Measurements from ENCODE around the gene HMCN2.

Gene HMCN2

DNA sequence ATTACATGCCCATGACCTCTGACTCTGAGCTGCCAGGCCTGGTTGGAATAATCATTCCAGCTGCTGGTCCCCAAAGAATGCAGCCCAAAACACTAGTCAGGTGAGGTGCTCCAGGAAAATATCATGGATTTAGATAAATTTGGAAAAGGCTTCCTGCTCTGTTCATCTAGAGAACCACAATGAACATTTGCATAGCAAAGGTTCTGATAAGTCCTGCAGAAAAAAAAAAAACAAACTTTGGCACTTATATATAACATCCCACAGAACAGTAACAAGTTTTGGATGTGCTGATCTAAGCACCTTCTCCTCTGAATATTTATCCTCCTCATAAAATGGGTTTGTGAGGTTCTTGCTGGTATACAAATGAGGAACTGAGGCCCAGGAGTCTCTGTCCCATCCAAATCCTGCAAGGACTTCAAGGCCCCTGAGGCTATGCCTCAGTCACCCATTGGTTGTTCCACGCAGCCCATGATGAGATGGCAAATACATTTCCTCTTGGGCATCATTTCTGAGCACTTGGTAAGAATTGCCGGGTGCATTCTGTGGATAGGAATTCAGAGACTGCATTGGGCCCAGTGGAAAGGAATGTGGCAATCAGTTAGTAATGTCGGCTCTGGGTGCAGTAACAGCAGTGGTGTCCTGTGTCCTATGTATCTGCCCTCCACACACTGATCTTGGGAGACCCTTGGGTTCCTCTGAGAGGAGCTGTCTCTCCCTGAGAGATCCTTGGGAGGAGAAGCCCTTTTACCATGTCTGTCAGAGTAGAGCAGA lies 105.8 kb downstream of the HMCN2 start:
- DNase-seq: no peak

DNA sequence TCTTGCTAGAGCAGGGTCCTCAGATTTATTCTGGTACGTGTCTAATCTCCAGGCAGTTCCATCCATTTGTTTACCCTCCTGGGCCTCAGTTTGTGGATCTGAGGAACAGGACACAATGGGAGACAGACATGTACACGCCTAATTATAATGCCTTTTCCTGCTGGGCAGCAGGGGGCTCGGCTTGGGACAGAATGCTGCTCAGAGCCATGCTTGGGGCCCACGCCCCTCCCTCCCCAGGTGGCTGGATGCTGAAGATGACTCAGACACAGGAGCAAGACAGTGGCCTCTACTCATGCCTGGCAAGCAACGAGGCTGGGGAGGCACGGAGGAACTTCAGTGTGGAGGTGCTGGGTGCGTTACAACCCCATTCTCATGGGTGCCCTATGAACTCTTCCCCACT lies 106.5 kb downstream of the HMCN2 start:
- DNase-seq: no peak

DNA sequence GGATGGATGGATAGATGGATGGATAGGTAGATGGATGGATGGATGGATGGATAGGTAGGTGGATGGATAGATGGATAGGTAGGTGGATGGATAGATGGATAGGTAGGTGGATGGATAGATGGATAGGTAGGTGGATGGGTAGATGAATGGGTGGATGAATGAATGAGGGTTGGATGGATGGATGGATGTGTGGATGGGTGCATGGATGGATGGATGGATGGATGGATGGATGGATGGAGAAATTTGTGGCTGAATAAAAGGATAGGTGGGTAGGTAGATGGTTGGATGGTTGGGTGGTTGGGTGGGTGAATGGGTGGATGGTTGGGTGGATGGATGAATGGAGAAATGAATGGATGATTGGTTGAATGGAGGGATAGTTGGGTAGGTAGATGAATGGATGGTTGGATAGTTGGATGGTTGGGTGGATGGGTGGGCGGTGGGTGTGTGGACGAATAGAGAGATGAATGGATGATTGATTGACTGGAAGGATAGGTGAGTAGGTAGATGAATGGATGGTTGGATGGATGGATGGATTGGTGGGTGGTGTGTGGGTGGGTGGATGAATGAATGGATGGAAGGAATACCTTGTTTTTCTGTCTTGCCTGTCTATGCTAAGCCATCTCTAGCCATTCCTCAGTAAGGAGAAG lies 108.2 kb downstream of the HMCN2 start:
- no peak for DNase-seq

DNA sequence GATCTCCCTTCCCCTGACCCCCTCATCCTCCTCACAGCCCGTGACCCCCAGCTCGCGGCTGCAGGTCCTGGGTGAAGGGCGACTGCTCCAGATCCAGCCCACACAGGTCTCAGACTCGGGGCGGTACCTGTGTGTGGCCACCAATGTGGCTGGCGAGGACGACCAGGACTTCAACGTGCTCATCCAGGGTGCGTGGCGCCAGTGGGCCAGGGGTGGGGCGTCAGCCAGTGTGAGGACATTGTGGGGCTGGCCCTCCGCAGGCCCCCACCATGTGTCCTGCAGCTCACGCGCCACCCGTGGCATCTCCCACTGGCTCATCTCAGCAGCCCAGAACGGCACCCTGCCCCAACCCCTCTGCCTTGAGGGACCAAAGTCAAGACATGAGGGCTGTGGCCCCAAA lies 112.1 kb downstream of the HMCN2 start:
- no peak for DNase-seq

DNA sequence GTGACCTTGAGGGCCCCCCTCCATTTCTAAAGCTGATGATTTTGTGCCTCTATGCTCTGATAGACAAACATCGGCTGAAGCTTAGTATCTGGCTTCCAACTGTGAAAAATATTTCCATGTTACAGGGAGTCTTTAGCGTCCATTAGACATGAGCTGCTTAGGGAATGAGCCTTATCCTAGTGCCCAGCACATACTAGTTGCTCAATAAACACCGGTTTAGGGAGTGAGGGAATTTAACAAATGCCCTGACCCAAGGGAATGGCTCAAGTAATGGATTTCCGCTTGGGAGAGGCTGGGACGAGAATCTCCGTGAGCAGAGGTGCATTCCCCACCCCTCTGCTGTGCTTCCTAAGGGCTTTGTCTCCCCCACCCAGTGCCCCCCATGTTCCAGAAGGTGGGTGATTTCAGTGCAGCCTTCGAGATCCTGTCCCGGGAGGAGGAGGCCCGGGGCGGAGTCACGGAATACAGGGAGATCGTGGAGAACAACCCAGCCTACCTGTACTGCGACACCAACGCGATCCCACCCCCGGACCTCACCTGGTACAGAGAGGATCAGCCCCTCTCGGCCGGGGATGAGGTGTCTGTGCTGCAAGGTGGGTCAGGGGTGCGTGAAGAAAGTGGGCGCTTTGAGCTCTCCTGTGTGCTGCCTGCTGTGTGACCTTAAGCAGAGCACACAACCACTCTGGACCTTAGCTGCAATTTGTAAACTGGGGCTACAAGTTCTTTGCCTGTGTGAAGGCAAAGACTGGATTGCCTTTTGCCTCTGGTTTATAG lies 113.5 kb downstream of the HMCN2 start:
- DNase-seq: no peak

DNA sequence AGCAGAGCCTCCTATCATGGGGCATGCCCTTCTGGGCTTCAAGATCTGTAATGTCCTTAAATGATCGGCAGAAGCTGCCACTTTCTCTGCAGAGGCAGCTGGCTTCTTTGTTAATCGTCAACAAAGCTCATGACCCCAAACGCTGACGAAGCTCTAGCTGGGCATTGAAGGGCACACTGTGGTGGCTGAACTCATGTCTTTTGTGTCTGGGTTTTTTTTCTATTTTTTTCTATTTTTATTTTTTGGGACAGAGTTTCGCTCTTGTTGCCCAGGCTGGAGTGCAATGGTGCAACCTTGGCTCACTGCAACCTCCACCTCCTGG lies 114.0 kb downstream of the HMCN2 start:
- no peak for DNase-seq

DNA sequence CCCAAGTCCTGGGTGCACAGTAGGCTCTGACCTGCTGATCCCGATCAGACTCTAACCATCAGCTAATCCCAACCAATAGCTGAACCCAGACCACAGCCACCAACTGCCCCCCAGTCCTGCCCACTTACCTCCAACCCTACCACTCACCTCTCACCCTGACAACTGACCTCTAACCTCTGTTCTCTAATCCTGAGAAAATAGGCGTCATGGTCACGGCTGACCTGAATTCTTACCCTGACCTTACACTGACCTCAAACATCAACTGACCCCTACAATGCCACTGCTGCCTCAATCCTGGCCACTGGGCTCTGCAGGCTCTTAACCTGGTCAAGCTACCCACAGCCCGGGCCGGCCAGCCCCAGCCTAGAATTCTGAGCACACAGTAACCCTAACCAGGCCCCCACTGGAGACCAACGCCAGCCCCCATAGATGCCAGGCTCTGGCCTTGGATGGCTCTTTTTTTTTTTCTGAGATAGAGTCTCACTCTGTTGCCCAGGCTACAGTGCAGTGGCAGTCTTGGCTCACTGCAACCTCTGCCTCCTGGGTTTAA lies 115.4 kb downstream of the HMCN2 start:
- no peak for DNase-seq

DNA sequence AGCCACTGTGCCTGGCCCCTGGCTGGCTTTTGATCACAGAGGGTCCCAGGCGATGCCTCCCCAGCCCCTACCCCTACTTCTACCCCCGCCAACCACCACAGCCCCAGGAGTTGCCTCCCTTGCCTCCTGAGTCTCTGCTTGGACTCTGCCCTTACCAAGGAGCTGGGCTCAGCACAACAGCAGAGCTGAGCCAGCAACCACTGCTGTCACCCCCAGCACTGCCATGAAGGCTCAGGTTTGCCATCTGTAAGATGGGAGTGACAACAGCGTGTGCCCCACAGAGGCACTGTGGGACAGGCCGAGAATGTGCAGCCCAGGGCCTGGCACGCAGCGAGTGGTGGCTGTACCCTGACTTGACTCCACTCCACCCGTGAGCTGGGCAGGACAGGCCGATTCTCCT lies 116.1 kb downstream of the HMCN2 start:
- DNase-seq: no peak

DNA sequence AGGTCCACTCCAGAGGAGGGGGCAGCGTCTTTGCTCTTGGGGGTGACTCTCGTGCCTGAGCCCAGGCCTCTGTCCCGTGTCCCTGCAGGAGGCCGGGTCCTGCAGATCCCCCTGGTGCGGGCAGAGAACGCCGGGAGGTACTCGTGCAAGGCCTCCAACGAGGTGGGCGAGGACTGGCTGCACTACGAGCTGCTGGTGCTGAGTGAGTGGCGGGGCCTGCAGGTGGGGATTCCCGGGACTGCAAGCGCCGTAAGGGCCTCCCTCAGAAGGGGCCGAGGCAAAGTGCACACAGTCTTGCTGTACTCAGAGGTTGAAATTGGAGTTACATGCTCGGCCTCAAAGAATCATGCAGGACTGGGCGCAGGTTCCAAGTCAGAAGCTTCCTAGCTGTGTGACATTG lies 116.5 kb downstream of the HMCN2 start:
- no peak for DNase-seq

DNA sequence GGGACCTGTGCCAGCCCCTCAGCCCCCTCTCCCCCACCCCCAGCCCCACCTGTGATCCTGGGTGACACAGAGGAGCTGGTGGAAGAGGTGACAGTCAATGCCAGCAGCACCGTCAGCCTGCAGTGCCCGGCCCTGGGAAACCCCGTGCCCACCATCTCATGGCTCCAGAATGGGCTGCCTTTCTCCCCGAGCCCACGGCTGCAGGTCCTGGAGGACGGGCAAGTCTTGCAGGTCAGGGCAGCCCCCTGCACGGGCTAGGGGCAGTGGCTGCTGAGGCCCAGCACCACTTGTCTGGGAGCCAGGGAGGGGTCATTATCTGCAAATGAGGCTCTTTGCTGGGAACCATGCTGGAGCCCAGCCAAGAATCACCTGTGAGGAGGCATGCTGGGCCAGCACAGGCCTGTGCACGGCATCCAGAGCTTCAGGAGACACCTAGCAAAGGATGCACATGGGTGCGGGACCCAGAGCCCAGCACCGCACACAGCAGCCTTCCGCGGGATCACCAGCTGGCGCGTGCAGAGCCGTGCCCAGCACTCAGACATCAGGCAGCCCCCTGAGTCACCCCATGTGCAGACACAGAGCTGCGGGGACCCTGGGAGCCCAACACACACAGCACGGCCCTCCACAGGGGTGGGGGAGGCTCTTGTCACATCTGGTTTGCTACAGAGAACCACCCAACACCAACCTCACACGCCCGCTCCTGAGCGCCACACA lies 117.2 kb downstream of the HMCN2 start:
- no peak for DNase-seq

DNA sequence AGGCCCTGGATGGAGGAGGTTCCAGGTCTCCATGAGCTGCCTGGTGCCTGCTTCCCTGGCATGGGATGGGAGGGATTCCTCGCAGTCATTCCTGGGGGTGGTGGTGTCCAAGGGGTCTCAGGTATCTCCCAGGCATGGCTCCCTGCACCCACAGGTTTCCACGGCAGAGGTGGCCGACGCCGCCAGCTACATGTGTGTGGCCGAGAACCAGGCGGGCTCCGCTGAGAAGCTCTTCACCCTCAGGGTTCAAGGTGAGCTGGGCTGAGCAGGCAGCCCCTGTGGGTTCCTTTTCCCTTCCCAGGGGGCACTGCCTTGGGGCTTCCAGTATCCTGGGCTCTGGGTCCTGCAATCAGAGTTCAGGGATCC lies 117.8 kb downstream of the HMCN2 start:
- no peak for DNase-seq

DNA sequence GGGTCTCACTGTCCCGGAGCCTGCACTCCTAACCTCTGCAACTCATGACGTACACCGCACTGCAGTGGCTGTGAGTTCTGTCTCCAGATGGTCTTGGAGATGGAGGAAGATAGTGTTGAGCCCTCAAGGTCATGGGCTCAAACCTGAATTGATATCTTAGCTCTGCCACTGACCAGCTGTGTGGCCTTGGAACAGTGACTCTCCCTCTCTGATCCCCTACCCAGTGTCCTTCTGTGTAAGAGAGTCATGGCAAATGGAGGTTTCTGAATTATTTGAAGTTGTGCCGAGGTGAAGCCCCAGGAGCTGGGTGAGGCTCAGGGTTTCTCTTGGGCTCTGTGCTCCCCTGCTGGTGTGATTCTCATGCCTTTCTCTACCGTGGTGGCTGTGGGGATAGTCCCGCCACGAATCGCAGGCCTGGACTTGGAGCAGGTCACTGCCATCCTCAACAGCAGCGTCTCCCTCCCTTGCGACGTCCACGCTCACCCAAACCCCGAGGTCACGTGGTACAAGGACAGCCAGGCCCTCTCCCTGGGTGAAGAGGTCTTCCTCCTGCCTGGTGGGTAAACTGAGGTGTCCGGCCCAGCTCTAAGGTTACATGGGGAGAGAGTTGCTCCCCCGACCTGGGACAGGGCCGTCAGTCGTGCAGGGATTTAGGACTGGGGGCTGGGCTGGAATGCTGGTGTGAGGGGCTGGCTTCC lies 118.6 kb downstream of the HMCN2 start:
- no peak for DNase-seq

DNA sequence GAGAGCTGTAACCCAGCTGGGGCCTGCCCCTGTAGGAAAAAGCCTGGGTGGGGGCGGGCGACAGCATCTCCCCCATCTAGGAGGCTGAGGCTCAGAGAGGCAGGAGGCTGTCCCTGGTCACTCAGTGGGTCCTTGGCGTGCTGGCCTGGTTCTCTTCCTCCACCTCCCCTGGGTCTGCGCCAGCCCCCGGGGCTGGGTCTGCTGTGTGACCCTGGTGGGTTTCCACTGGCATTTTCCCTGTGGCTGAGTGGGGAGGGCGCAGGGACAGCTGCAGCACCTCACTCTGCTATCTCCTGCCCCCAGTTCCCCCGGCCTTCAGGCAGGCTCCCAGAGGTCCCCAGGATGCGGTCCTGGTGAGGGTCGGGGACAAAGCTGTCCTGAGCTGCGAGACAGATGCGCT lies 119.7 kb downstream of the HMCN2 start:
- no peak for DNase-seq

DNA sequence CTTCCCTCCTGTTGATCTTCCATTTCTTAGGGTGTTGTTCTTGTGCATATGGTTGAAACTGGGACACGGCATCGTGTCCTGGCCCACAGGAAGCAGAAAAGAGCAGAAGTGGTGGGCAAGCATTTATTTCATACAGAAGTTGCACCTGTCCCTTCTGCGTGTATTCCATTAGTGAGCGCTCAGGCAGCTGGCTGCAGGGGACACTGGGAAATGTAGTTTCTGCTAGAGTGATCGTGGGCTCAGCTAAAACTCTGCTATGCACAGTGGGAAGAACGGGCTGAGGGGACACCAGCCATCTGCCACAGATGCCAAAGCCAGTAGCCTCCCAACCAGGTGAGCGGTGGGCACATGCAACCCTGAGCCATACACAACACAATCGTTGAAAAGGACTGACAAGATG lies 121.8 kb downstream of the HMCN2 start:
- no peak for DNase-seq

DNA sequence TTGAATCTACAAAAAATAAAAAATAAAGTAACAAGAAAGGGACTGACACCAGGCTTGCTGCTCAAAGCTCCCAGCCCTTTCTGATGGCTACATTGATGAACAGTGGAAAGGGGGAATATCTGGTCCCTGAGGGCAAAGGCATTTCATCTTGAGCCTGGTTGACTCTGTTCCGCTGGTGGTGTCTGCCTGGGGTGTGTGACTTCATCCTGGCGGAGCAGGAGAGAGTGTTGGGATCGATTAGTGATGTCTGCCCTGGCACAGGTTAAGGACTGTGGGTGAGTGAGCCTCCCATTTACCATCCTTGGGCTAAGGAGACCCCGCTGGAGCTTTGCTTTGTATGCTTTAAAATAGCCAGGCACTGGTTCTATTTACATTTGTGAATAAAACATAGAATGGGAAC lies 122.3 kb downstream of the HMCN2 start:
- no peak for DNase-seq

DNA sequence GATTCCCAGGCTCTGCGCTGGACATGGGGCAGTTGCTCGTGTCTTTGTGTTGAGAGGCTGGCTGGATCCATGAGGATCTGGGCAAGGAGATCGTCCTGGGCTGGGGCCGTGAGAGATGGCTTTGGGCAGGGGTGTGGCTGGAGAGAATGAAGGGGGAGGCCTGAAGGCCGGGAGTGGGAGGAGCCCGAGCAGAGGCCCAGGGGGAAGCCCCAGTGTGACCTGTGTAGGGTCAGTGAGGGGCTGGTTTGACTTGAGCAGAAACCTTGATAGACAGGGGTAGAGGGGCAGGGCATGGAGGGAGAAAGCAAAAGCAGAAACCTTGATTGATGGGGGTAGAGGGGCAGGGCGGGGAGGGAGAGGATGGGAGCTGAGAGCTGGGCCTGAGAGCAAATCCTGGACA lies 124.8 kb downstream of the HMCN2 start:
- DNase-seq: no peak

DNA sequence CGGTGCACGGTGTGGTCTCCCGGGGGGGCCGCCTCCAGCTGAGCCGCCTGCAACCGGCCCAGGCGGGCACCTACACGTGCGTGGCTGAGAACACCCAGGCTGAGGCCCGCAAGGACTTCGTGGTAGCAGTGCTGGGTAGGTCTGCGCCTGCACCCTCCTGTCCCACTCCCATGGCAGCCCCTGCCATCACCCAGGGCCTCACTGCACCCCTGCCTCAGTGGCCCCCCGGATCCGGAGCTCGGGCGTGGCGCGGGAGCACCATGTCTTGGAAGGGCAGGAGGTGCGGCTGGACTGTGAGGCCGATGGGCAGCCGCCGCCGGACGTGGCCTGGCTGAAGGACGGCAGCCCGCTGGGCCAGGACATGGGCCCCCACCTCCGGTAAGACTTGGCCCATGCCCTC lies 125.4 kb downstream of the HMCN2 start:
- no peak for DNase-seq

DNA sequence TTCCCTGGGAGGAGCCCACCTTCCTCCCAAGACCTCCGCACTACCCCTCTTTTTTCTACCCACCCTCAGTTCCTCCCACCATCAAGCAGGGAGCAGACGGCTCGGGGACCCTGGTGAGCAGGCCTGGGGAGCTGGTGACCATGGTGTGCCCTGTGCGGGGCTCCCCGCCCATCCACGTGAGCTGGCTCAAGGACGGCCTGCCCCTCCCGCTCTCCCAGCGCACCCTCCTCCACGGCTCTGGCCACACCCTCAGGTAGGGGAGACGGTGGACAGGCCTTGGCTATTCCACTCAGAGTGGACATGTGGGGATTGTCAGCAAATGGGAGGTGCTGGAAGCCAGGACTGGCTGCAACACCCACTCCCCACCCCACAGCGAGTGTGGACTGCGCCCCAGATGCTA lies 126.3 kb downstream of the HMCN2 start:
- no peak for DNase-seq

DNA sequence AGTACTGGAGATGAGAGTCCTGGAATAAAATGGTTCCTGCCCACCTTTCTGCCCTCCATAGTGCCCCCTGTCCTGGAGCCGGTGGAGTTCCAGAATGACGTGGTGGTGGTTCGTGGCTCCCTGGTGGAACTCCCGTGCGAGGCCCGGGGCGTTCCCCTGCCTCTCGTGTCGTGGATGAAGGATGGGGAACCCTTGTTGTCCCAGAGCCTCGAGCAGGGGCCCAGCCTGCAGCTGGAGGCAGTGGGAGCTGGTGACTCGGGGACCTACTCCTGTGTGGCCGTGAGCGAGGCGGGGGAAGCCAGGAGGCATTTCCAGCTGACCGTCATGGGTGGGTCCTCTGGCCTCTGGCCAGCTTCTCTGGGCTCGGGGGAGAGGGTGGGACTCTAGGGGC lies 128.1 kb downstream of the HMCN2 start:
- no peak for DNase-seq

DNA sequence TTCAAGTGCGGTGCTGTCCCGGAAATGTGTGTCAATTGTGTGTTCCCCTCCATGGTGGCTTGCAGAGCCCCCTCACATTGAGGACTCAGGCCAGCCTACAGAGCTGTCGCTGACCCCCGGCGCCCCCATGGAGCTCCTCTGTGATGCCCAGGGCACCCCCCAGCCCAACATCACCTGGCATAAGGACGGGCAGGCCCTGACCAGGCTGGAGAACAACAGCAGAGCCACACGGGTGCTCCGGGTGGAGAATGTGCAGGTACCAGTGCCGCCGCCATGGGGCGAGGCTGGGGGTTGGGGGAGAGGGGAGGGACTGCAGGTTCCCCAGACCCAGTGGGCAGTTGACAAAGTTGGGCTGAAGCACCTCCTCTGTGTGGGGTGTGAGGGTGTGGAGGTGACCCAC lies 128.8 kb downstream of the HMCN2 start:
- no peak for DNase-seq

DNA sequence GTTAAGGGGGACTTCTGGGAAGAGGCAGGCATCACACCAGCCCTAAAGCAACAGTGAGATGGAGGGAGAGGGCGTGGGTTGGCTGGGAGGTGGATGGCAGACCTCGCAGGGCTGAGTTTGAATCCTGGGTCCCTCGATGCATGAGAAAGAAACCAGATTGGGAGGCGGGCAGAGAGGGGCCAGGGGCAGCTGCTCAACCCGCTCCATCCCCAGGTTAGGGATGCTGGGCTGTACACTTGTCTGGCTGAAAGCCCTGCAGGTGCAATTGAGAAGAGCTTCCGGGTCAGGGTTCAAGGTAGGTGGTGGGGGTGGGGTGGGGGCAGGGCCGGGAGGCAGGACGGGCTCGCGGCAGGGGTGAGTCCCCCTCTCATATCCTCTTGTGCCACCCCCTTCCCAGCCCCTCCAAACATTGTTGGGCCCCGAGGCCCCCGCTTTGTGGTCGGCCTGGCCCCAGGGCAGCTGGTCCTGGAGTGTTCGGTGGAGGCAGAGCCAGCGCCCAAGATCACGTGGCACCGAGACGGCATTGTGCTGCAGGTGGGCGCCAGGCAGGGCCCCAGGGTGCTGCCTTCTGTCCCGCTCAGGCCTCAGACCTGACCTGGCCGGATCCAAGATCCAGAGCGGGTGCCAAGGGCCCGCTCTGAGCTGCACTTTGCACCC lies 129.4 kb downstream of the HMCN2 start:
- no peak for DNase-seq

DNA sequence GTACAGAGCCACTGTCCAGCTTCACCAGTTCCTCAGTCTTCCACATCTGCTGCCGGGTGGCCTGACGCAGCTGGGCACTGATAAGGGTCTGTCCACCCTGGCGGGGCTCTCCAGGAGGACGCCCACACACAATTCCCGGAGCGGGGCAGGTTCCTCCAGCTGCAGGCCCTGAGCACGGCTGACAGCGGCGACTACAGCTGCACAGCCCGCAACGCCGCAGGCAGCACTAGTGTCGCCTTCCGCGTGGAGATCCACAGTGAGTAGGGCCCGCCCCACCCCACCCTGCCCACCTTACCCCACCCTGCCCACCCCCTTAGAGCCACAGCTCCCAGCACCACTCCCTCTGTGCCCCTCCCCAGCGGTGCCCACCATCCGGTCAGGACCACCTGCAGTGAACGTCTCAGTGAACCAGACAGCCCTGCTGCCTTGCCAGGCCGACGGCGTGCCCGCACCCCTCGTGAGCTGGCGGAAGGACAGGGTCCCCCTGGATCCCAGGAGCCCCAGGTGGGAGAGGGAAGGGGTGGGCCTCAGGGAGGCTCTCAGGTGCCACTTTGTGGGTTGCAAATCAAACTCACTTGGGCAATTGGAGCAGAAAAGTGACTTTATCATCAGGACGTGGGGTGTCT lies 130.4 kb downstream of the HMCN2 start:
- DNase-seq: no peak
